ENCODE results near the gene CCDC8. TPM values are rescaled to one million over a fixed set of nuclear protein-coding genes. Genes with fewer than 3 reads are reported as not detected.

CCDC8 gene
- total and polyA plus RNA-seq, 9 of the 15 experiments (the other 6 are each of a cell fraction or from before 2014, with no cell fraction given): 0.68 to 30.8 (median 15.6) TPM

DNA sequence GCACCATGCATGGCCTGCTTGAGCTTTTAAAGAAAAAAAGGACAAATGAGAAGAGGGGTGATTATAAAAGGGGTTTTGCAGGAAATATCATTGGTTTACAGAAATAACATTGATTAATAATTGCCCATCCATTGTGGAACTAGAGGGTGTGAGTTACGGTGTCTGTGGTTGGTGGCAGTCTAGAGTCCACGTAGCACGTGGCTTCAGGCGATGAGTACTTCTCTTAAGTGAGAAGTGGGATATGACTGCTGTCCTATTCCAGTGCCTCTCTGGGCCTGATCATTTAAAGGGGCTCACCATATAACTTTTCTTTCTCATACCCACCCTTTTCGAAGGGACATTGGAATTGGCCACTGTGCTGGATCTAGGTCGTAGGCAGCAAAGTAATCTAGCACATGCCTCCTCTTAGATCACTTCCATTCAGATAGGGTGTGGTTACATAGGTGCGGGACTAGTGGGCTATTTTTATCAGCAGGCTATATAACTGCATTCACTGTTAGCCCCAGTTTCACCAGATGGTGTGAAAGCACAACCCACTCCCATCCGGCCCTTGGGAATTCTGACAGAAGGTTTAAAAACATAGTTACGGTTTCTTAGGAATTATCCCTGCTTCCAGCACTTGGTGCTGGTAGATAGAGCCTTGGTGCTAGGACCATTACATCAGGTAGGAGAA is 46.6 kb downstream of the CCDC8 start:
- in situ Hi-C loops (cut with MboI): no loop called here
- CTCF ChIA-PET (ENCODE audit: low intra/inter-chr PET ratio): no interaction called here
- DNase-seq (ENCODE audit: extremely low read depth in 1 of 4, low spot score in 3 of 4) (no peak), FAIRE-seq (no peak), ATAC-seq (no peak)
- Histone ChIP-seq H3K4me3 (no peak overlapping the region), H3K36me3 (ENCODE audit: control insufficient read depth, insufficient read depth, low read length) (peaks cover 68% of the 10 kb centered on the region), H3K27me3 (ENCODE audit: control insufficient read depth in 2 of 2, insufficient read depth in 2 of 2, low read length in 2 of 2) (no peaks in the 10 kb centered on the region), H4K20me1 (replicated peaks; ENCODE audit: control insufficient read depth, insufficient read depth, low read length) (no peaks in the 10 kb centered on the region), H3K4me2 (ENCODE audit: insufficient read depth, low read length) (no peak overlapping the region), H3K4me1 (replicated peaks in 1 of 2; ENCODE audit: control insufficient read depth in 2 of 2, insufficient read depth in 2 of 2, low read length in 2 of 2) (no peaks in the 10 kb centered on the region), H3K79me2 (ENCODE audit: control insufficient read depth, insufficient read depth, low read length) (peaks cover 39% of the 10 kb centered on the region), H2AFZ (ENCODE audit: low read depth, low read length) (no peak overlapping the region), H3K27ac (ENCODE audit: extremely low read depth, low read depth, low read length) (no peak overlapping the region), H3K9me3 (replicated peaks; ENCODE audit: control insufficient read depth, insufficient read depth, low read depth, low read length) (no peaks in the 10 kb centered on the region), H3K9me1 (ENCODE audit: control insufficient read depth, insufficient read depth, low read length) (no peaks in the 10 kb centered on the region), H3K9ac (ENCODE audit: insufficient read depth in 1 of 2, low read depth in 2 of 2, low read length in 2 of 2) (no peak overlapping the region)
- 84% methylated on average over 9 of the region's 9 CpGs for WGBS (ENCODE audit: insufficient coverage, low coverage, missing lambda C conversion rate)
- intact Hi-C loops (cut with micrococcal nuclease): no loop called here
- no TSS peak for BruUV-seq (replicated peaks)
- POLR2A ChIA-PET: no interaction called here
- TF ChIP-seq POLR2AphosphoS2 (IDR thresholded peaks at IDR 0.05; ENCODE audit: low read length): no peak

GRCh38 chr19:46365561-46365960 is 47.8 kb downstream of the CCDC8 start:
- WGBS (ENCODE audit: insufficient coverage, low coverage, missing lambda C conversion rate): 92% methylated on average over 4 of the region's 4 CpGs
- FAIRE-seq (no peak), ATAC-seq (no peak), DNase-seq (ENCODE audit: extremely low read depth in 1 of 4, low spot score in 3 of 4) (no peak)
- H3K4me3 ChIP-seq: no peak overlapping the region
- H3K79me2 ChIP-seq (ENCODE audit: control insufficient read depth, insufficient read depth, low read length): peaks cover 37% of the 10 kb centered on the region
- ChIA-PET CTCF (ENCODE audit: low intra/inter-chr PET ratio) (no interaction called here), POLR2A (interaction anchor here (0.8 kb wide), 1 partner anchor 18 kb away, joined by 3 read pairs; no protein-coding TSS in a partner anchor)
- H3K9me1 ChIP-seq (ENCODE audit: control insufficient read depth, insufficient read depth, low read length): no peaks in the 10 kb centered on the region
- no peak overlapping the region for H3K27ac ChIP-seq (ENCODE audit: extremely low read depth, low read depth, low read length)
- no peak overlapping the region for H2AFZ ChIP-seq (ENCODE audit: low read depth, low read length)
- H3K27me3 ChIP-seq (ENCODE audit: control insufficient read depth in 2 of 2, insufficient read depth in 2 of 2, low read length in 2 of 2): no peaks in the 10 kb centered on the region
- H4K20me1 ChIP-seq (replicated peaks; ENCODE audit: control insufficient read depth, insufficient read depth, low read length): no peaks in the 10 kb centered on the region
- BruUV-seq (replicated peaks): no TSS peak
- no peak overlapping the region for H3K4me2 ChIP-seq (ENCODE audit: insufficient read depth, low read length)
- peaks cover 63% of the 10 kb centered on the region for H3K36me3 ChIP-seq (ENCODE audit: control insufficient read depth, insufficient read depth, low read length)
- in situ Hi-C loops (cut with MboI) (no loop called here), intact Hi-C loops (cut with micrococcal nuclease) (no loop called here)
- no peaks in the 10 kb centered on the region for H3K4me1 ChIP-seq (replicated peaks in 1 of 2; ENCODE audit: control insufficient read depth in 2 of 2, insufficient read depth in 2 of 2, low read length in 2 of 2)
- no peaks in the 10 kb centered on the region for H3K9me3 ChIP-seq (replicated peaks; ENCODE audit: control insufficient read depth, insufficient read depth, low read depth, low read length)
- no peak overlapping the region for H3K9ac ChIP-seq (ENCODE audit: insufficient read depth in 1 of 2, low read depth in 2 of 2, low read length in 2 of 2)
- TF ChIP-seq, protein P1, sequence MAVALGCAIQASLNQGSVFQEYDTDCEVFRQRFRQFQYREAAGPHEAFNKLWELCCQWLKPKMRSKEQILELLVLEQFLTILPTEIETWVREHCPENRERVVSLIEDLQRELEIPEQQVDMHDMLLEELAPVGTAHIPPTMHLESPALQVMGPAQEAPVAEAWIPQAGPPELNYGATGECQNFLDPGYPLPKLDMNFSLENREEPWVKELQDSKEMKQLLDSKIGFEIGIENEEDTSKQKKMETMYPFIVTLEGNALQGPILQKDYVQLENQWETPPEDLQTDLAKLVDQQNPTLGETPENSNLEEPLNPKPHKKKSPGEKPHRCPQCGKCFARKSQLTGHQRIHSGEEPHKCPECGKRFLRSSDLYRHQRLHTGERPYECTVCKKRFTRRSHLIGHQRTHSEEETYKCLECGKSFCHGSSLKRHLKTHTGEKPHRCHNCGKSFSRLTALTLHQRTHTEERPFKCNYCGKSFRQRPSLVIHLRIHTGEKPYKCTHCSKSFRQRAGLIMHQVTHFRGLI (CRISPR knock-in tag; IDR thresholded peaks at IDR 0.05): no peak
- TF ChIP-seq ZNF133 (CRISPR knock-in tag; IDR thresholded peaks at IDR 0.05) (no peak), JUN (IDR thresholded peaks at IDR 0.05; ENCODE audit: borderline replicate concordance, low read depth, low read length) (no peak), JUN (CRISPR knock-in tag; IDR thresholded peaks at IDR 0.05; ENCODE audit: borderline replicate concordance) (no peak), MCM2 (IDR thresholded peaks at IDR 0.05; ENCODE audit: low read depth) (no peak), PURB (CRISPR knock-in tag; IDR thresholded peaks at IDR 0.05; ENCODE audit: low read depth) (no peak), NR2F6 (CRISPR knock-in tag; IDR thresholded peaks at IDR 0.05) (no peak), PCBP1 (IDR thresholded peaks at IDR 0.05; ENCODE audit: low read depth, low read length, poor library complexity, severe bottlenecking) (no peak), SAFB (IDR thresholded peaks at IDR 0.05; ENCODE audit: borderline replicate concordance, low read depth, low read length) (no peak), ASH1L (IDR thresholded peaks at IDR 0.05; ENCODE audit: borderline replicate concordance, low read depth, partially characterized antibody) (no peak), ZNF778 (CRISPR knock-in tag; IDR thresholded peaks at IDR 0.05) (no peak), SMC3 (conservative IDR thresholded peaks at IDR 0.05; ENCODE audit: insufficient read depth, low read depth, low read length) (no peak), XRCC4 (IDR thresholded peaks at IDR 0.05; ENCODE audit: extremely low read depth, insufficient read depth, insufficient read length) (no peak), EGR1 (conservative IDR thresholded peaks at IDR 0.05) (no peak), POU5F1 (IDR thresholded peaks at IDR 0.05; ENCODE audit: borderline replicate concordance, low read depth, low read length, partially characterized antibody) (no peak), TRIM24 (IDR thresholded peaks at IDR 0.05) (no peak)
